ENCODE results near the gene ZMIZ2.

GRCh38 chr7:44754802-44755697, 6.4 kb downstream of the ZMIZ2 start:
- TF ChIP-seq CTCF (optimal IDR thresholded peaks at IDR 0.05 in 1 of 3, IDR thresholded peaks at IDR 0.05 in 1 of 3, conservative IDR thresholded peaks at IDR 0.05 in 1 of 3; ENCODE audit: extremely low read depth in 1 of 3, insufficient read depth in 2 of 3, low read length in 3 of 3) (no peak), EZH2 (IDR thresholded peaks at IDR 0.05; ENCODE audit: low read length) (no peak)

Measured in keratinocyte (primary cell).